Thoracic aorta endothelial cell (primary cell): ENCODE results near the gene FAM209B. TPM values are rescaled to one million over a fixed set of nuclear protein-coding genes. Genes with fewer than 3 reads are reported as not detected.

ENCODE experiments used
- total RNA-seq: library from RNA; depleted of rRNA; stranded (reverse); fragments of >200 nt; gene quantifications from 2 replicates; pipeline ENCODE4 v1.2.3, GENCODE V29; 2012

The FAM209B gene, protein sequence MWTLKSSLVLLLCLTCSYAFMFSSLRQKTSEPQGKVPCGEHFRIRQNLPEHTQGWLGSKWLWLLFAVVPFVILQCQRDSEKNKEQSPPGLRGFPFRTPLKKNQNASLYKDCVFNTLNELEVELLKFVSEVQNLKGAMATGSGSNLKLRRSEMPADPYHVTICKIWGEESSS
- not detected in 2 replicates for total RNA-seq

DNA sequence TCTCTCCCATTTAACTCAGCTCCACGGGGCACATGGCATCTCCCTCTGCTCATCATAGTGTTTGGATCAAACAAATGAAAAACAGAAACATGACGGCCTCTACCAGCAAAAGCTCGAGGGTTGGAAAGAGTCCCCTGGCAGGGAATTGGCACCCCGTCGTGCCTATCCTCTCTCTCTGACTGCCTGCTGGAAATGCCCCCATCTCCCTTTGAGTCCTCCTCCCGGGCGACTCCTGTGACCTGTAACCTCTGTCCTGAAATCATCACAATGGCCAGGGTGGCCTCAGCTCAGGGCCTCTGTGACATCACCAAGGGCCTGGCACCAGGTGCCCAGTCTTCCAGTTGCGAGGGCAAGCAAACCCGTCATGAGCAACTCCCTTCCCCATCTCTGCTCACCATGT lies at the start of gene FAM209B:
FAM209B (plus strand) TSS at position 301 of the 400 bp plus-strand sequence; CDS start at position 397, 96 bp downstream.

DNA sequence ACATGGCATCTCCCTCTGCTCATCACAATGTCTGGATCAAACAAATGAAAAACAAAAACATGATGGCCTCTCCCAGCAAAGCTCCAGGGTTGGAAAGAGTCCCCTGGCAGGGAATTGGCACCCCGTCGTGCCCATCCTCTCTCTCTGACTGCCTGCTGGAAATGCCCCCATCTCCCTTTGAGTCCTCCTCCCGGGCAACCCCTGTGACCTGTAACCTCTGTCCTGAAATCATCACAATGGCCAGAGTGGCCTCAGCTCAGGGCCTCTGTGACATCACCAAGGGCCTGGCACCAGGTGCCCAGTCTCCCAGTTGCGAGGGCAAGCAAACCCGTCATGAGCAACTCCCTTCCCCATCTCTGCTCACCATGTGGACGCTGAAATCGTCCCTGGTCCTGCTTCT lies 8.6 kb upstream of the FAM209B start, which contains the start of gene FAM209A:
FAM209A (plus strand) TSS at position 301 of the 400 bp plus-strand sequence; CDS start at position 366, 65 bp downstream.

Other genes starting within 250 kb of the FAM209B start
- 70.9 and 73.0 TPM in 2 replicates for gene FAM210B, start 174.3 kb upstream of the FAM209B start, total RNA-seq
- 50.0 and 90.5 TPM in 2 replicates for gene AURKA, start 141.0 kb upstream of the FAM209B start, total RNA-seq
- gene CSTF1, start 140.6 kb upstream of the FAM209B start, total RNA-seq, result 44.7 and 54.3 TPM in 2 replicates
- under 0.01 TPM in 1 of 2 replicates, not detected in the other for gene CASS4, start 121.0 kb upstream of the FAM209B start, total RNA-seq
- gene RTF2, start 64.6 kb upstream of the FAM209B start, total RNA-seq, result 64.0 and 64.7 TPM in 2 replicates
- not detected in 2 replicates for gene FAM209A, start 8.5 kb upstream of the FAM209B start, total RNA-seq
- not detected in 2 replicates for gene TFAP2C, start 96.1 kb downstream of the FAM209B start, total RNA-seq